Kasumi-1 (cell line): ENCODE results near the gene HGD.
"Not testable (repeated sequence)": the region's sequence is repeated elsewhere in the genome, so short reads cannot be mapped to it uniquely, and the experiment has no call there.

Experiments
- DNase-seq, 2 experiments: peaks; one replicate each; lab custom pipeline; 2025; lab: John Stamatoyannopoulos, UW

The HGD gene

GRCh38 chr3:120638820-120639219, 43.2 kb downstream of the HGD start:
- DNase-seq = not testable (repeated sequence)

- DNase-seq = peak; percentile 24 to 41
Measured at GRCh38 chr3:120637851-120638559, 44.0 kb downstream of the HGD start.

DNA sequence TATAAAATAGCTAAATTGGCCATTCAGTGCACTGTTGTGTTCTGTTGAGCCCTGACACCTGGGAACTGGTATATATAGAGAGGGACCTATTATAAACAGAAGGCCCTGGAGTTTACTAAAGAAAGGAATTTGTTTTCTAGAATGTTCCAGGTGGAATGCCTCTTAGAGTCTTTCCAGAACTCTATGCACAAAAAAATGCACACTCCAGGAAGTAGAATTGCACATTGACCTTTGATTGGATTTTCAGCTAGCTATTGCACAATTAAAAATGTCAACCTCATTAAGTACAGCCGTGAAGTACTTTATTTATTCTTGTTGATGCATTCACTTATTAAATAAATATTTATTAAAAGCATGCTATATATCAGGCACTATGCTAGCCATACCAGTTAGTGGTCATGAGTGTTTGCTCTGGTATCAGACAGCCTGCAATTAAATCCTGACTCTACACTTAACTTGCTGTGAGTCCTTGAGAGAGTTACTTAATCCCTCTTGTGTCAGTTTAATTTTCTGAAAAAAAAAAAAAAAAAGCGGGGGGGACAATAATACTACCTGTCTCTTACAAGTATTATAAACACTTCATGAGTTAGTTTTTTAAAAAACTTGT, 45.1 kb downstream of the HGD start:
- DNase-seq = no peak

DNA sequence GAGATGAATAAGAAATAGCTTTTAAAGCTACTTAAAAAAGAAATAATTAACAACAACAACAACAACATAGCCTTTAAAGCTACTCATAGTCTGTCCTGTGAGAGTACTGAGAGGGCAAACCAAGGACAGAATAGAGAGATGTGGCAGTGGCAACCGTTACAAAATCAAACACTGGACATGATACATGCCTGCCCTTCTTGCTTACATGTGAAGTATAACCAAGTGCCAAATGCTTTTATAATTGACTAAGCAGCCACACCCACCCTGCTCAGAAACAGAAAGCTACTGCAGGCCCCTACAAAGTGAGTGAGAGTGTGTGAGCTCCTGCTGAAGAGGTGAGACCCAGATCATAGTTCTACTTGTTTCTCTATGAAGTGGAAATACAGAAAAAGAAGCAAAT, 47.5 kb downstream of the HGD start:
- no peak for DNase-seq

DNA sequence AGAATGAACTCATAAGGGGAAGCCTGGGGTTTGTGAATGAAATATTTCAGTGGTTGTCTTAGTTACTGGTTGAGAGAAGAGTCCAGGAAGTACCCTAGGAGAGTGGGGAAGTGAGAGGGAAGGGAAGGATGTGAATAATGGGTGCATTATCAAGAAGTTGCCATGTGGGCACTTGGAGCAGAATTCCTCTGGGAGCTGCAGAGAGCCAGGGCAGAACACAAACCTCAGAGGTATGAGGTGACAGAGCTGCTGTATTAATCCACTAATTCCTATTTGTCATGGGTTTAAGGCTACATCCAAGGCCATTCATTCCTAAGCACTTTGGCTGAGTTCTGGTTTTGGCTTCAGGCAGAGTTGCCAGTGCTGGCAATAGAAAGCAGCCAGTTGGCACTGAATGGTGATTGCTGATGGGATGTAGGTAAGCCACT, 56.9 kb downstream of the HGD start:
- DNase-seq = peak in 1 of 2 experiments; percentile 24

DNA sequence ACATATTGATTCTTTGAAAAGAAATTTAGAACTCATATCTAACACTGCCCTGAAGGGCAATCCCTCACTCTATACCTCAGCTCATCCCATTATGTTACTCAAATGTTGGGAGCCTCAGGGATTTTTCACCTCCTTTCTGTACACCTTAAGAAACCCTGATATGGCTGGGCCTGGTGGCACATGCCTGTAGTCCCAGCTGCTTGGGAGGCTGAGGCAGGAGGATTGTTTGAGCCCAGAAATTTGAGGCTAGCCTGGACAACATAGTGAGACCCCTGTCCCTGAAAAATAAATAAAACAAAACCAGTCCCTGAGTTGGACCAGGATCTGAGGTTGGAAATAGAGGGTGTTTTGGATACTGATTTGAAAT, 58.3 kb downstream of the HGD start:
- no peak for DNase-seq

DNA sequence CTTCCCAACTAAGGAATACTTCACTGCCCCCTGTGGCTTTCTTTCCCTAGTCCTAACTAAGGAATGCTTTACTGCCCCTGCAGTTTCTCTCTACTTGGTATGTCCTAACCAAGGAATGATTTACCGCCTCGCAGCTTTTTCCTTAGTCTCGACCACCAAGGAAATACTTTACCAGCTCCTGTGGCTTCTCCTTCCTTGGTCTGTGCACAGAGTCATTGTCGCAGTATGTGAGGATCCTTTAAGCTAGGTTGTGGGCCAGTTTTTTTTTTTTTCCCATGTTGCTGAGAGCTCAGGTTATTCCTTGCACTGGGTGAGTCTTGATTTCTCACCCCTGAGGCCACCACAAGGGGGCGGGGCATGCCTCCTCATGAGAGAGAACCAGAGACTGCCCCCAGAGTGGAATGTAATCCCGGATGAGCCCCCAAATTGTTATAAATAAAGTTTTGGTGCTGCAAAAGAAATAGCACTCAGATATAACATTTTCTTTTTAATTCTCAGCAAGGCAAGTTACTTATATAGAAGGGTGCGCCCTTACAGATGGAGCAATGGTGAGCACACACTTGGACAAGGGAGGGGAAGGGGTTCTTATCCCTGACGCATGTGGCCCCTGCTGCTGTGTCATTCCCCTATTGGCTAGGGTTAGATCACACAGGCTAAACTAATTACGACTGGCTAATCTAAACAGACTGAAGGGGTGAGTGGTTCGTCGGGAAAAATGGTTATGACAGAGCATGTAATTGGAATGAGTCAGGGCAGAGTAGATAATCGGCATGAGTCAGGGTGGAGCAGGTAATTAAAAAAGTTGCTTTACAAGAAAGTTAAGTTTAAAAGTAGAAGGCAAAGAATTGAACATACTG, 58.9 kb downstream of the HGD start:
- DNase-seq = peak; percentile 19 to 22

GRCh38 chr3:120622457-120622856, 59.6 kb downstream of the HGD start:
- DNase-seq = no peak

DNA sequence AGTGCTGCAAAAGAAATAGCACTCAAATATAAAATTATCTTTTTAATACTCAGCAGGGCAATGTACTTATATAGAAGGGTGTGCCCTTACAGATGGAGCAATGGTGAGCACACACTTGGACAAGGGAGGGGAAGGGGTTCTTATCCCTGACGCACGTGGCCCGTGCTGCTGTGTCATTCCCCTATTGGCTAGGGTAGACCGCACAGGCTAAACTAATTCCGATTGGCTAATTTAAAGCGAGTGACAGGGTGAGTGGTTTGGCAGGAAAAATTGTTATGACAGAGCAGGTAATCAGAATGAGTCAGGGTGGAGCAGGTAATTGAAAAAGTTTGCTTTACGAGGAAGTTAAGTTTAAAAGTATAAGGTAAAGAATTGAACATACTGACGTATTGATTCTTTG, 65.3 kb downstream of the HGD start:
- not testable (repeated sequence) for DNase-seq

DNA sequence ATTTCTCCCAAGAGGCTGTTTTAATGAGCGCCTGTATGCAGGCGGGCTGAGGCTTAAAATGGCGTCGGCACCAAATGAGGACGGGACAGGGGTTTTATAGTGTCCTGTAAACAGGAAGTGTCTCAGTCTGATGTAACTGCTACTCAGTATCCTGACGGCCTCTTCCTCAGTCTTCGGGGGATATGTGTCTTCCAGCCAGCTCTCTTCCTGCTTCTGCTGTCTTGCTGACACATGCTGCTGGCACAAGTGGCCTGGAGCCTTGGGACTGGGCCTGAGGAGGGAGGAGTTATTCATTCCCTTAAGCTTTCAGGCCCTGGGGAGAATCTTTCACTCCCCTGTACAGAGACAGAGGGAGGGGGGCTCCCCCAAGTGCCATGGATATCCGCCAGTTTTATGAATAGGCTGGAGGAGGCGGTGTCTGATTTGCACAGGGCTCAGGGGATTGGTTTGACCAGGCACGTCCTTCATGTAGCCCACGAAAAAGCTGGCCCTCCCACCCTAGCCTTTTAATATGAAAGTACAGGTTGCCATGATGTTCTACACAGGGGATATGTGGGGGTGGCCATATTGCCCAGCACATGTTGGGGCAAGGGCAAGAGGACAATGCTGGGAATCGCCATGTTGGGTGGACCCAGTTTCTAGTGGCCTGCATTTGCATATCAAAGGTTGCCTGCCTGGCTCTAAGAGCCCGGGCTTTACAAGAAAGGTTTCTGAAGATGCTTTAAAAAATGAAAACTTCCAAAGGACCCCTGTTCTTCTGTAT, 66.0 kb downstream of the HGD start:
- peak; percentile 11 to 21 for DNase-seq

GRCh38 chr3:120614765-120615164, 67.3 kb downstream of the HGD start:
- no peak for DNase-seq

DNA sequence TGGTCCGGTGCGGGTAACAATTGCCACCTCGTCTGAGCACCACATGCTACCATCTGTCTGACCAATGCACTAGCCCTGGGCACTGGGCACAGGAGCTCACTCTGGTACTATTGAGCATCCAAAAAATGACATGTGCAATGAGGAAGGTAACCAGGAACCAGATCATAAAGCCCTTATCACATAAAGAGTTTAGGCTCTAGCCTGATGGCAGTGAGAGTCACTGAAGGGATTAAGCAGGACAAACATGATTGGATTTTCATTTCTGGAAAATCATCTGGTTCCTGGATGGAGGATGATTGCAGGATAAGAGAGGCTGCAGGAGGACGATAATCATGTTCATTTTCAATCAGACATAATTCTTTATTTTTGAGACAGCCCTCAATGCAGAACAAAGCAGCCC, 73.5 kb downstream of the HGD start:
- DNase-seq = no peak

GRCh38 chr3:120604784-120605183, 77.3 kb downstream of the HGD start:
- DNase-seq = no peak

- DNase-seq = no peak
Measured at GRCh38 chr3:120604382-120604781, 77.7 kb downstream of the HGD start.

DNA sequence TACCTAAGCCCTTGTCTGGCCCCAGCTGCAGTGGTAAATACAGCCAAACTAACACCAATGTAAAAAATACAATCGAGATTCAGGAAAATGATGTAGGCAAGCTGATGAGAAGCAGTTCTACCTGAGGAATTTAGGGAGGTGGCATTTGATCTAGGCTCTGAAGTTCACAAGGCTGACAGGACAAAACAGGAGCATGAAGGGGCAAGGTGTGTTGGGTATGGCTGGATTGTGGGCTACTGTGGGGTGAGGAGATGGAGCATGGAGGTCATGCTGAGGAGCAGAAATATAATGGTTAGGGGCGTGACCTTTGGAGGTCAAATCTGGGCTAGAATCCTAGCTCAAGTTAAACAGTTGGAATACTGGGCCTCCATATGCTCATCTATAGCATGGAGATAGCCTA, 79.4 kb downstream of the HGD start:
- DNase-seq = no peak

- DNase-seq = no peak
Measured at GRCh38 chr3:120601554-120601953, 80.5 kb downstream of the HGD start.

DNA sequence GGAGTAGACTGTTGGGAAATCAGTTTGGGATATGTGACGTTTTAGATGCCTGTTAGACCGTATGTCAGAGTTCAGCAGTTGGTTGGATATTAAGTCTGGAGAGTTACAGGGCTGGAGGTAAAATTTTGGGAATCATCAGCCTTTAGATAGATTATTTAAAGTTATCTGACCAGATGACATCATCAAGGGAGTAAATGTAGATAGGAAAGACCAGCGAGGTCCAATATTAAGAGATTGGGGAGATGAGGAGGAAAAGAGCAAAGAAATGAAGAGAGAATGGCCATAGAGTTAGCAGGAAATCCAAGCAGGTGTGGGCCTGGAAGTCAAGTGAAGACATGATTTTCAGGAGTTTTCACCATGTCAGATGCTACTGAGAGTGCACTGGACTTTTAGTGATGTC, 82.8 kb downstream of the HGD start:
- DNase-seq = no peak

GRCh38 chr3:120597445-120598049, 84.5 kb downstream of the HGD start:
- no peak for DNase-seq

- DNase-seq = no peak
Measured at GRCh38 chr3:120596853-120597223, 85.2 kb downstream of the HGD start.

DNA sequence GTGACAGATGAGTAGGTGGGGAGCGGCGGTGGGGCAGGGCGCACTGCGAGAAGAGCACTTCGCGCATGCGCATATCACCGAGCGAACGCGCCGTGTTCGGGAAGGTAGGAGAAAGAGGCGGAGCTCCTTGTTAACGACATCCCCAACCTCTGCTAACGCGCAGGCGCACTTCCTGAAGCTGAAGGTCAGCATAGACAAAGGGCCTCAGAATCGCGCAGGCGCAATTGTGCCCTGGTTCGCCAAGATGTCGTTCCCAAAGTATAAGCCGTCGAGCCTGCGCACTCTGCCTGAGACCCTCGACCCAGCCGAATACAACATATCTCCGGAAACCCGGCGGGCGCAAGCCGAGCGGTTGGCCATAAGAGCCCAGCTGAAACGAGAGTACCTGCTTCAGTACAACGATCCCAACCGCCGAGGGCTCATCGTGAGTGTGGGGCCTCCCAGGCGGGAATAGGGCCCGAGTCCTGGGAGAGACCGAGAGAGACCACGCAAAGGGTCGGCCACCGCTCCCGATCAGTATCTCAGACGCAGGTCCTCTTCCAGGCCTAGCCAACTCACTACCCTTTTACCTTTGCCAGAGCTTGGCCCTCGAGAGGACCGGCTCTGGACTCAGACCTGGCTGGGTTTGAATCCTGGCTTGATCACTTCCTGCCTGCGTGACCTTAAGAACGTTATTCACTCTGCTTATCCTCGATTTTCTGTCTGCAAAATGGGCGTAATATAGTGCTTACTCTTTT, 85.8 kb downstream of the HGD start, which contains the start of gene NDUFB4:
Gene NDUFB4 (plus strand): TSS at position 221 of the 737 bp plus-strand sequence. CDS start 24 bp downstream, at position 245.
- DNase-seq = peak; percentile 97

- DNase-seq = no peak
Measured at GRCh38 chr3:120595788-120596115, 86.3 kb downstream of the HGD start.
